Frontal cortex (tissue), 4 donors: Measurements from ENCODE around the gene HDAC10. TPM values are rescaled to one million over a fixed set of nuclear protein-coding genes. Genes with fewer than 3 reads are reported as not detected.
A peak's percentile ranks its signal among the peaks of the same experiment; 100 is the strongest.
"Not testable (repeated sequence)": the region's sequence is repeated elsewhere in the genome, so short reads cannot be mapped to it uniquely, and the experiment has no call there.

Experiments used
- DNase-seq, 2 donors: peaks; one replicate each; pipeline ENCODE4 v3.0.0; 2012; ENCODE audit warnings: low spot score in 2 of 2
- FAIRE-seq: peaks from 2 replicates; lab custom pipeline; 2012; peaks lifted over from hg19 to GRCh38; lab: Jason Lieb, UNC
- total RNA-seq: library from RNA; depleted of rRNA; stranded (reverse); fragments of >200 nt; gene quantifications from one replicate; pipeline ENCODE4 v1.2.3, GENCODE V29; 2014
- donor health status: control.
- donor health status: control.
- donor health status: control.

HDAC10 gene
- total RNA-seq, 1 donor from 2014 or later = 16.7 TPM

GRCh38 chr22:50286275-50286674, 35.2 kb upstream of the HDAC10 start:
- DNase-seq (no peak), FAIRE-seq (no peak)

GRCh38 chr22:50285568-50286229, 34.6 kb upstream of the HDAC10 start:
- no peak for DNase-seq
- no peak for FAIRE-seq

DNA sequence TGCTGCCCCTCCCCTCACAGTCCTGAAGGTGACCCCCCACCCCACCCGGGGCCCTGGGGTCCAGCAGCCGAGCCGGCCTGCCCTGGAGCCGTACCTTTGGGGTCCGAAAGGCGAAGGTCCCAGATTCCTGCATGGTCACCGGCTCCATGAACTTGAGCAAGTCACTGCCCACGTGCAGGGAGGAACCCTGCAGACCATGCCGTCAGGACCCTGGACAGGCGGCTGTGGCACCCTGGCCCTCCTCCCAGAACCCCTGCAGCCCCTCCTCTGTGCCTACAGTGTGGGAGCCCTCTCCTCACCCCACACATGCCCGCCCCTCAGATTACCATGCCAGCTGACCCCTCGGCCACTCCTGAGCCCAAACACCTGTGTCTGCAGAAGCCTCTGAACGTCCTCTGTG, 33.4 kb upstream of the HDAC10 start:
- no peak for DNase-seq
- no peak for FAIRE-seq

GRCh38 chr22:50283821-50284220, 32.8 kb upstream of the HDAC10 start:
- FAIRE-seq (no peak), DNase-seq (no peak)

DNA sequence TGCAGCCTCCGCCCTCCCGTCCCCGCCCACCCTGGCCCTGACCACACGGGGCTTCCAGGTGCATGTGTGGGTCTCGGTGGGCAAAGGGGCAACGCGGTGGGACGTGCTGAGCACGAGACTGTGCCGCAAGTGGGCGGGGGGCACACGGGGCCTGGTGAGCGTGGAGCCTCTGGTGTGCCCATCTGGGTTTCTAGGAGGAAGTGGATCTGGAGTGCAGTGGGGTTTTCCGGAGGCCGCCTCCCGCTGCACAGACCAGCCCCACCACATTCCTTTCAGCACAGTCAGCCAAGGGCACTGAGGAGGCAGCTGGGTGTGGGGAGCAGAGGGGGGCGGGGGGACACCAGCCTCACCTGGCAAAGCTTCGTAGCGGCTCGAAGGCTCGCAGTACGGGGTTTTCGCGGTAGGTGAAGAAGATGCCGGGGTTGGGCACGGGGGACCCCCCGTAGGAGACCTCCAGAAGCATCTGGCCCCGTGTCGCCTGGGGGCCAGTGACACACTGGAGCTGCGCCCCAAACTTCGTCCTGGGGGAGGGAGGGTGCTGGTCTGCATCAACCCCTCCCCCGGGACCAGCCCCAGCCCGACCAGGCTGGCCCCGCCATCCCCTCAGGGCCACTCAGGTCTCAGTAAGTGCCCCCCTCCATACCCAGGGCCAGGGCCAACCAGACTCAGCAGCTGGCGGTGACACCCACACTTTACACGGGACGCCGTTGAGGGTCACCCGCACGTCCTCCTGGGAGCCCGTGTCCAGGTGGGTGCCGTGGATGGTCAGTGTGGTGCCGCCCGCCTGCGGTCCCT, 31.5 kb upstream of the HDAC10 start:
- FAIRE-seq (no peak), DNase-seq (no peak)

- no peak for FAIRE-seq
Measured at GRCh38 chr22:50281957-50282356, 30.9 kb upstream of the HDAC10 start.

GRCh38 chr22:50281384-50281760, 30.3 kb upstream of the HDAC10 start:
- DNase-seq = no peak
- no peak for FAIRE-seq

More at GRCh38 chr22:50281957-50282356, 30.9 kb upstream of the HDAC10 start:
- no peak for DNase-seq

DNA sequence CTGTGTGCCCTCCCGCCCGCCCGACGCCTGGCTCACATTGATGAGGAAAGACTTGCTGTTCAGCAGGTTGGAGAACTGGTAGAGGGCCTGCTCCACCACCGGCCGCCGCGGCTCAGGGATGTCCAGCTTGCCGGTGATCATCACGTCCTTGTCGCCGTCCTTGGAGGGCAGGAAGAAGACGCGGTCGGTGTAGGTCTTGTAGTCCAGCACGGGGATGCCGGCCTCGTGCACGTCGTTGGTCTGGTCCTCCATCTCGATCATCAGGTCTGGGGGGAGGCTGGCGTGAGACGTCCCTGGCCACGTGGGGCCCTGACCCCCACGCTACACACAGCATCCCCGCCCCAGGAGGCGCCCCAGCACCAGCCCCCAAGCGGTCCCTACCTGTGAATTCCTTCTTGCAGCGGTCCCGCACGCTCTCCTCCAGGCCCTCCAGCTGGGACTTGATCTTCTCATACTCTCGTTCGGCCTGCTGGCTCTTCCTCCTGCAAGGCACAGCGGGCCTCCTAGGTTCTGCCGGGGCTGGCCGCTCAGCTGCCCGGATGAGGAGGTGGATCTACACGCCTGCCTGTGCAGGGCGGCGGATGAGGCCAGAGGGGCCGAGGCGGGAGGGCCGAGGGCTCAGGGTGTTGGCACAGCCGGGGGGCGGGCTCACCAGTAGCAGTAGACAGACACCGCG, 29.8 kb upstream of the HDAC10 start:
- DNase-seq = no peak
- FAIRE-seq = no peak

GRCh38 chr22:50280022-50280707, 29.1 kb upstream of the HDAC10 start:
- DNase-seq (no peak), FAIRE-seq (no peak)

GRCh38 chr22:50278956-50279619, 28.0 kb upstream of the HDAC10 start:
- DNase-seq (no peak), FAIRE-seq (no peak)

GRCh38 chr22:50278461-50278860, 27.4 kb upstream of the HDAC10 start:
- DNase-seq = no peak
- no peak for FAIRE-seq

DNA sequence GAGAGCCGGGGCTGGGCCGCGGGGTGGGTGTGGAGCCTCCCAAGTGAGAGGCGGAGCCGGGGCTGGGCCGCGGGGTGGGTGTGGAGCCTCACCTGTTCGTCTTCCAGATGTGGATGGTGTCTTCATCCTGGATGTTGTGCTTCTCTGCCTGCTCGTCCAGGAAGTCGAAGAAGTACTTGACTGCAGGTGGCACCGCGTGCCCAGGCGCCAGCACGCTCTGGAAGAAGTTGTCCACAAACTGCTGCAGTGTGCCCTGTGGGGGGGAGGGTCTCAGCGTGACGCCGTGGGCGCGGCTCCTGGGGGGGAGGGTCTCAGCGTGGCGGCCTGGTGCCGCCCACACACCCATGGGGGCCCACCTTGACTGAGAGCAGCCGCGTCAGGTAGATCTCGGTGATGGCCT, 26.7 kb upstream of the HDAC10 start:
- DNase-seq (no peak), FAIRE-seq (no peak)

DNA sequence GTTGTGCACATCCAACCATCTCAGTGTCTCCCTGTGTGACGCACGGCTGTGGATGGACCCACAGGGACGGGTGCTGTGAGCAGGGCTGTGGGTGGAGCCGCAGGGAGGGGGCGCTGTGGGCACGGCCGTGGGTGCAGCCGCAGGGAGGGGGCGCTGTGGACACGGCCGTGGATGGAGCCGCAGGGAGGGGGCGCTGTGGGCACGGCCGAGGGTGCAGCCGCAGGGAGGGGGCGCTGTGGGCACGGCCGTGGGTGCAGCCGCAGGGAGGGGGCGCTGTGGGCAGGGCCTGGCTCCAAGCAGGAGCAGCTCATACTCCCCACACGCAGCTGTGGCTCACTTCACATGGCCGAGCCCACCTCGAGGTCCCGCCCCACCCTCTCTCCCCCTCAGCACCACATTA, 25.1 kb upstream of the HDAC10 start:
- DNase-seq = peak; percentile 74 to 83
- no peak for FAIRE-seq

DNA sequence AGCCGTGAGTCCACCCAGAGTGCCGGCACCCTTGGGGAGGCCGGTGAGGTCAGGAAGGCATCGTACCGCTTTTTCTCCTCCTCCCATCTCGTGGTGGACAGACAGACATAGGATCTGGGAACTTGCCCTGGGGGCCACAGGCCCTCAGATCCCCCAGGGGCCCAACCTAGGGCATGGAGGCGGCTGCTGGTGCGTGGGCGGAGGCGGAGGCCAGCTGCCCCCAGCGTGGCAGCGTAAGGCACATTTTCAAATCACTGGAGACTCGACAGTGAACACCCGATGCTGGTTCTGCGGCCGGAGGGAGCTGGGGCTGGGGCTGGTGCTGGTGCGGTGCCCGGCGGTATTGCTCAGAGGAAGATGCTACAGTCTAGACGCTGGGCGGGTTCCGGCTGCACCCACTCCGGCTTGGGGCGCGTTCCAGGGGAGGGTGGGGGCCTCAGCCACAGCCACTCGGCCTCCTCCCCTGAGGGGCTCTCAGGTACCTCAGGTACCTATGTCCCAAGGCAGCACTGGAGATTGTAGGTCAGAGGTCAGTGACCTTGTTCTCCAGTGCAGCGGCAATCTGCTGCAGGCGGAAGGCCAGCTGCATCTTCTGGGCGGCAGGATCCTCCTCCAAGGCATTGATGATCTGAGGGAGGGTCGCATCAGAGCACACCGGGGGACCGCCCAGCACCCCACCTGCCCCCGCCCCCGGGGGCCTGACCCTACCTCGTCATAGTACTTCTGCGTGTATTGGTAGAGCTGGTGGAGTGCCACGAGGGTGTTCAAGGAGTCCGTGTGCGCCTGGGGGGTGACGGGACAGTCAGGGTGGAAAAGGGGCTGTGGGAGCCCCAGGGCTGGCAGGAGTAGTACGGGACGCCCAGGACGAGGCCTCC, 24.4 kb upstream of the HDAC10 start:
- DNase-seq = no peak
- no peak for FAIRE-seq

GRCh38 chr22:50274771-50275170, 23.7 kb upstream of the HDAC10 start:
- FAIRE-seq = no peak
- DNase-seq = no peak

DNA sequence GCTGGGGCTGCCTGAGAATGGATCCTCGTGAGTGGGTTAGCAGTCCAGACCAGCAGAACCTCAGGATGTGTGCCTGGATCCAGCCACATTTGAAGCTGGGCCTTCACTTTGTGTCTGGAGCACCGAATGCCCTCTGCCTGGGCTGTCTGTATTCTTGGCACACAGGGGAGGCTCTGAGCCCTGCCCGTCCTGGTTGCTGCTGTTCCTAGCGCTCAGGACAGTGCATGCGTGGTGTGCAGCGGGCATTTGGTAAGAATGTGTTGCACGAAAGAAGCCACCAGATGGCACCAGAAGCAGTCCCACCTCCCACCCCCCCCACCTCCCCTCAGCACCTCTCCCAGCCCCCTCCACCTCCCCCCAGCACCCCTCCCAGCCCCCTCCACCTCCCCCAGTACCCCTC, 23.2 kb upstream of the HDAC10 start:
- DNase-seq (peak; percentile 69 to 76), FAIRE-seq (no peak)

GRCh38 chr22:50273781-50274180, 22.7 kb upstream of the HDAC10 start:
- not testable (repeated sequence) for FAIRE-seq, DNase-seq

GRCh38 chr22:50273352-50273751, 22.3 kb upstream of the HDAC10 start:
- DNase-seq, FAIRE-seq: not testable (repeated sequence)
